Measurements from ENCODE around the gene ZMYND8.

The ZMYND8 gene

GRCh38 chr20:47354464-47354713 is 2.1 kb downstream of the ZMYND8 start:
- no peak for DNase-seq (ENCODE audit: low read depth)
- peak overlapping the region; percentile 45 for H3K4me3 ChIP-seq (ENCODE audit: low read length)
- TF ChIP-seq CTCF (conservative IDR thresholded peaks at IDR 0.05; ENCODE audit: low read depth, low read length): no peak

GRCh38 chr20:47353692-47354463 is 2.6 kb downstream of the ZMYND8 start:
- no peak for TF ChIP-seq CTCF (conservative IDR thresholded peaks at IDR 0.05; ENCODE audit: low read depth, low read length)
- no peak for DNase-seq (ENCODE audit: low read depth)
- peak overlapping the region; percentile 45 for H3K4me3 ChIP-seq (ENCODE audit: low read length)

GRCh38 chr20:47353239-47353691 is 3.2 kb downstream of the ZMYND8 start:
- TF ChIP-seq CTCF (conservative IDR thresholded peaks at IDR 0.05; ENCODE audit: low read depth, low read length): no peak
- no peak for DNase-seq (ENCODE audit: low read depth)
- peak overlapping the region; percentile 45 for H3K4me3 ChIP-seq (ENCODE audit: low read length)

- H3K4me3 ChIP-seq (ENCODE audit: low read length): peak overlapping the region; percentile 45
- no peak for TF ChIP-seq CTCF (conservative IDR thresholded peaks at IDR 0.05; ENCODE audit: low read depth, low read length)
- DNase-seq (ENCODE audit: low read depth): no peak
These were observed 3.9 kb downstream of the ZMYND8 start for GRCh38 chr20:47352332-47353238.

- DNase-seq (ENCODE audit: low read depth): no peak
- H3K4me3 ChIP-seq (ENCODE audit: low read length): peak overlapping the region; percentile 45
- no peak for TF ChIP-seq CTCF (conservative IDR thresholded peaks at IDR 0.05; ENCODE audit: low read depth, low read length)
These were observed 4.7 kb downstream of the ZMYND8 start for GRCh38 chr20:47351643-47352331.

- H3K4me3 ChIP-seq (ENCODE audit: low read length): peak overlapping the region; percentile 14
- no peak for DNase-seq (ENCODE audit: low read depth)
- no peak for TF ChIP-seq CTCF (conservative IDR thresholded peaks at IDR 0.05; ENCODE audit: low read depth, low read length)
These were observed 5.6 kb downstream of the ZMYND8 start for GRCh38 chr20:47350691-47351545.
